H9 (cell line): ENCODE results near the gene CD86. TPM values are rescaled to one million over a fixed set of nuclear protein-coding genes. Genes with fewer than 3 reads are reported as not detected.

Source experiments
- DNase-seq: peaks from one replicate; pipeline ENCODE4 v3.0.0-alpha.2; 2017
- H2AFZ ChIP-seq: one replicate; pipeline ENCODE4 v1.6.1; 2013; ENCODE audit warnings: mild to moderate bottlenecking, low read length, control low read depth, moderate library complexity
- H2AK5ac ChIP-seq: 2 replicates; pipeline ENCODE4 v1.6.1; 2013; ENCODE audit warnings: low read length, control low read depth, mixed read lengths; ENCODE audit not compliant: insufficient read length
- H2BK120ac ChIP-seq: one replicate; pipeline ENCODE4 v1.6.1; 2013; ENCODE audit warnings: low read depth, mild to moderate bottlenecking, low read length, control low read depth, inconsistent platforms; ENCODE audit not compliant: poor library complexity, severe bottlenecking
- H2BK12ac ChIP-seq: 2 replicates; pipeline ENCODE4 v1.6.1; 2013; ENCODE audit warnings: low read length, control low read depth, mixed read lengths, low read depth; ENCODE audit not compliant: insufficient read length
- H2BK15ac ChIP-seq: 2 replicates; pipeline ENCODE4 v1.6.1; 2013; ENCODE audit warnings: low read depth, low read length, control low read depth
- H2BK20ac ChIP-seq: one replicate; pipeline ENCODE4 v1.6.1; 2013; ENCODE audit warnings: low read depth, mild to moderate bottlenecking, low read length, control low read depth, inconsistent platforms; ENCODE audit not compliant: poor library complexity, severe bottlenecking
- H2BK5ac ChIP-seq: 2 replicates; pipeline ENCODE4 v1.6.1; 2013; ENCODE audit warnings: low read length, control low read depth, mixed read lengths; ENCODE audit not compliant: insufficient read length
- H3K14ac ChIP-seq: 2 replicates; pipeline ENCODE4 v1.6.1; 2013; ENCODE audit warnings: low read length, control low read depth; ENCODE audit not compliant: insufficient read depth
- H3K18ac ChIP-seq: 2 replicates; pipeline ENCODE4 v1.6.1; 2013; ENCODE audit warnings: low read depth, mild to moderate bottlenecking, mixed read lengths, low read length, control low read depth; ENCODE audit not compliant: insufficient read length
- H3K23ac ChIP-seq: 2 replicates; pipeline ENCODE4 v1.6.1; 2013; ENCODE audit warnings: low read length, control low read depth, mixed read lengths, low read depth; ENCODE audit not compliant: insufficient read length
- H3K23me2 ChIP-seq: 2 replicates; pipeline ENCODE4 v1.6.1; 2013; ENCODE audit warnings: low read depth, mild to moderate bottlenecking, mixed read lengths, low read length, control low read depth; ENCODE audit not compliant: insufficient read length, poor library complexity, severe bottlenecking
- H3K27ac ChIP-seq: 2 replicates; pipeline ENCODE4 v1.5.1; 2013; ENCODE audit warnings: low read length, control low read depth, mixed read lengths, low read depth; ENCODE audit not compliant: insufficient read length
- H3K27me3 ChIP-seq: 2 replicates; pipeline ENCODE4 v1.6.1; 2013; ENCODE audit warnings: low read length, control low read depth, inconsistent platforms; ENCODE audit not compliant: insufficient read depth
- H3K4ac ChIP-seq: 2 replicates; pipeline ENCODE4 v1.6.1; 2013; ENCODE audit warnings: low read depth, mild to moderate bottlenecking, control low read depth, inconsistent platforms, low read length, moderate library complexity
- H3K4me1 ChIP-seq: 2 replicates; pipeline ENCODE4 v1.6.1; 2013; ENCODE audit warnings: low read length, control low read depth, inconsistent platforms; ENCODE audit not compliant: insufficient read depth
- H3K4me2 ChIP-seq: 2 replicates; pipeline ENCODE4 v1.6.1; 2013; ENCODE audit warnings: low read length, control low read depth, mixed read lengths; ENCODE audit not compliant: insufficient read length, insufficient read depth
- H3K56ac ChIP-seq: 2 replicates; pipeline ENCODE4 v1.6.1; 2013; ENCODE audit warnings: low read depth, mild to moderate bottlenecking, mixed read lengths, low read length, control low read depth; ENCODE audit not compliant: insufficient read length
- H3K79me1 ChIP-seq: 2 replicates; pipeline ENCODE4 v1.6.1; 2013; ENCODE audit warnings: low read depth, mild to moderate bottlenecking, moderate library complexity, low read length, control low read depth, inconsistent platforms; ENCODE audit not compliant: insufficient read depth, poor library complexity, severe bottlenecking
- H3K79me2 ChIP-seq: 2 replicates; pipeline ENCODE4 v1.6.1; 2013; ENCODE audit warnings: low read length, control low read depth, inconsistent platforms; ENCODE audit not compliant: insufficient read depth
- H3K9ac ChIP-seq: 2 replicates; pipeline ENCODE4 v1.6.1; 2013; ENCODE audit warnings: low read length, control low read depth, mixed read lengths; ENCODE audit not compliant: insufficient read length; ENCODE audit errors: extremely low read depth
- H3K9me3 ChIP-seq: one replicate; pipeline ENCODE4 v1.6.1; 2013; ENCODE audit warnings: low read depth, low read length, inconsistent platforms; ENCODE audit not compliant: control insufficient read depth
- H3T11ph ChIP-seq: one replicate; pipeline ENCODE4 v1.6.1; 2013; ENCODE audit warnings: mild to moderate bottlenecking, low read length, control low read depth, inconsistent platforms
- H4K20me1 ChIP-seq: one replicate; pipeline ENCODE4 v1.6.1; 2013; ENCODE audit not compliant: control insufficient read depth, insufficient read length, insufficient read depth
- H4K5ac ChIP-seq: 2 replicates; pipeline ENCODE4 v1.6.1; 2013; ENCODE audit warnings: low read depth, mild to moderate bottlenecking, mixed read lengths, low read length, control low read depth; ENCODE audit not compliant: insufficient read length
- H4K8ac ChIP-seq: replicated peaks from 2 replicates; pipeline ENCODE4 v1.6.1; 2013; ENCODE audit warnings: low read length, control low read depth, mixed read lengths, low read depth; ENCODE audit not compliant: insufficient read length
- H4K91ac ChIP-seq: 2 replicates; pipeline ENCODE4 v1.6.1; 2013; ENCODE audit warnings: low read depth, mild to moderate bottlenecking, moderate library complexity, mixed read lengths, low read length, control low read depth; ENCODE audit not compliant: insufficient read length
- H3K27ac Mint-ChIP-seq, 3 experiments: 2 replicates in 2 of 3; 3 replicates in 1 of 3; pipeline ENCODE4 v1.8.0; 2020 to 2021; ENCODE audit warnings: mixed read lengths in 3 of 3, mild to moderate bottlenecking in 1 of 3, moderate library complexity in 1 of 3
- H3K27me3 Mint-ChIP-seq: 2 replicates; pipeline ENCODE4 v1.8.0; 2021; ENCODE audit warnings: low read depth, mild to moderate bottlenecking, moderate library complexity, mixed read lengths
- H3K36me3 Mint-ChIP-seq, 3 experiments: 2 replicates in 2 of 3; 3 replicates in 1 of 3; pipeline ENCODE4 v1.8.0; 2020 to 2021; ENCODE audit warnings: low read depth in 3 of 3, mixed read lengths in 3 of 3; ENCODE audit not compliant: insufficient read depth in 1 of 3
- H3K4me1 Mint-ChIP-seq, 2 experiments: 2 replicates each; pipeline ENCODE4 v1.8.0; 2020; ENCODE audit warnings: mixed read lengths in 2 of 2
- H3K4me3 Mint-ChIP-seq, 2 experiments: 2 replicates in 1 of 2; 3 replicates in 1 of 2; pipeline ENCODE4 v1.8.0; 2020 to 2021; ENCODE audit warnings: mild to moderate bottlenecking in 2 of 2, mixed read lengths in 2 of 2, moderate library complexity in 1 of 2
- H3K9me3 Mint-ChIP-seq, 2 experiments: 2 replicates in 1 of 2; 3 replicates in 1 of 2; pipeline ENCODE4 v1.8.0; 2020; ENCODE audit warnings: mild to moderate bottlenecking in 2 of 2, mixed read lengths in 2 of 2, moderate library complexity in 1 of 2
- CTCF ChIP-seq: fragments of 200-600 bp; sonication (generic); conservative IDR thresholded peaks from 3 replicates; pipeline ENCODE4 v1.8.0; 2021; ENCODE audit warnings: antibody characterized with exemption, mild to moderate bottlenecking
- WGBS: extraction: QIAGEN DNeasy Blood & Tissue Kit; methylation state at CpG from one replicate; pipeline ENCODE4 v1.1.7; 2013; ENCODE audit warnings: missing lambda C conversion rate, low lambda C conversion rate, mixed read lengths; ENCODE audit not compliant: insufficient read length; ENCODE audit errors: extremely low coverage; 5-methylcytosine and 5-hydroxymethylcytosine counted together
- total RNA-seq: library from RNA; stranded (reverse); gene quantifications from 2 replicates; pipeline ENCODE4 v1.2.1, GENCODE V29; 2021

Gene CD86
- total RNA-seq, 1 experiment from 2014 or later = not detected

DNA sequence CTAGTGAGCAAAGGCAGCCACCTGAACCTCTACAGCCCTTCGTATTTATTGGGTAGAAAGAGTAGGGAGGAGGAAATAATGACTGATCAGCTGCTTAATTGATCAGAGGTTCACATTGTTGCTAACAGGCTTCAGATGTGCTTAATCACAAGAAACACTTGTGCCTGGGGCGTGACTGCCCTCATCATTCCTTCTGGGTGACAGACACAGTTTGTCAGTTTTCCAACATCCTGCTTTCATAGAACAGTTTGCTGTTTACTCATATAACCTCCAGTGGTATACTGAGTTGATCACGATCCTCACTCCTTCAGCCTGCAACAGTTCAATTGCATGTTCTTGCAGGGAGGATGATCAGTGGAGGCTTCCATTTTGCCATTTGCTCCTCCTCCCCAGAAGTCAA, 114.7 kb downstream of the CD86 start:
- H4K8ac ChIP-seq = no peak overlapping the region
- Mint-ChIP-seq H3K27me3 (peaks cover 3% of the 10 kb centered on the region), H3K27ac (no peak overlapping the region), H3K4me1 (no peaks in the 10 kb centered on the region), H3K36me3 (peaks cover 0 to 4% (median 3%) of the 10 kb centered on the region in 3 experiments; a peak in 1 of 7 replicates), H3K4me3 (no peak overlapping the region), H3K9me3 (peaks cover 23 to 24% of the 10 kb centered on the region in 2 experiments)
- no peak overlapping the region for H4K5ac ChIP-seq
- H2BK15ac ChIP-seq = no peak overlapping the region
- H2AFZ ChIP-seq = no peak overlapping the region
- H3K23me2 ChIP-seq = no peaks in the 10 kb centered on the region
- no peaks in the 10 kb centered on the region for H3K27me3 ChIP-seq
- H3T11ph ChIP-seq = no peak overlapping the region
- H3K27ac ChIP-seq = no peak overlapping the region
- no peak overlapping the region for H3K4me2 ChIP-seq
- DNase-seq = no peak
- no peak for TF ChIP-seq CTCF
- H3K79me2 ChIP-seq = no peaks in the 10 kb centered on the region
- H2AK5ac ChIP-seq = no peak overlapping the region
- no peak overlapping the region for H3K4ac ChIP-seq
- H3K4me1 ChIP-seq = no peaks in the 10 kb centered on the region
- no peaks in the 10 kb centered on the region for H3K79me1 ChIP-seq
- H3K9ac ChIP-seq = no peak overlapping the region
- no peak overlapping the region for H3K56ac ChIP-seq
- H3K23ac ChIP-seq = no peak overlapping the region
- no peak overlapping the region for H4K91ac ChIP-seq
- WGBS = no CpG with 5 or more reads among the region's 3 CpGs
- no peak overlapping the region for H2BK5ac ChIP-seq
- H3K9me3 ChIP-seq = no peaks in the 10 kb centered on the region
- no peak overlapping the region for H2BK12ac ChIP-seq
- no peak overlapping the region for H2BK20ac ChIP-seq
- H2BK120ac ChIP-seq = no peak overlapping the region
- no peak overlapping the region for H3K14ac ChIP-seq
- no peaks in the 10 kb centered on the region for H4K20me1 ChIP-seq
- no peak overlapping the region for H3K18ac ChIP-seq

Other genes starting within 250 kb of the CD86 start
- gene IQCB1, start 220.3 kb upstream of the CD86 start, total RNA-seq = 34.6 and 35.8 TPM in 2 replicates
- gene EAF2, start 220.2 kb upstream of the CD86 start, total RNA-seq = 4.3 and 4.4 TPM in 2 replicates
- 2.3 and 2.4 TPM in 2 replicates for gene SLC15A2, start 161.0 kb upstream of the CD86 start, total RNA-seq
- gene ILDR1, start 33.1 kb upstream of the CD86 start, total RNA-seq = 0.68 and 1.1 TPM in 2 replicates
- 0.02 TPM in 1 of 2 replicates, not detected in the other for gene CASR, start 128.3 kb downstream of the CD86 start, total RNA-seq